HEK293 (cell line): Measurements from ENCODE around the gene ERI3.

Experiments
- CTCF ChIA-PET: fragments of 350-600 bp; formaldehyde crosslinking; extraction: SDS; loops from one replicate; lab custom pipeline; 2021; ENCODE audit warnings: antibody characterized with exemption; lab: Yijun Ruan, JAX
- POLR2A ChIA-PET: fragments of 300-600 bp; formaldehyde crosslinking; extraction: SDS; loops from one replicate; lab custom pipeline; 2020; ENCODE audit warnings: antibody characterized with exemption, inconsistent platforms; lab: Yijun Ruan, JAX
- H3K27ac ChIP-seq: fragments of 200-500 bp; sonication (Bioruptor generic); 2 replicates; pipeline ENCODE4 v1.5.1; 2014; ENCODE audit warnings: low read depth, low read length, control low read depth, inconsistent platforms; ENCODE audit errors: extremely low read depth
- H3K36me3 ChIP-seq, 2 experiments: fragments of 200-500 bp in 1 of 2; sonication (Bioruptor generic) in 1 of 2; 1 replicate in 1 of 2; 2 replicates in 1 of 2; pipeline ENCODE4 v1.5.1; 2014 to 2017; ENCODE audit warnings: inconsistent platforms in 2 of 2, low read length in 2 of 2; ENCODE audit not compliant: control insufficient read depth in 2 of 2, insufficient read depth in 1 of 2
- H3K4me1 ChIP-seq: fragments of 200-500 bp; sonication (Bioruptor generic); 2 replicates; pipeline ENCODE4 v1.5.1; 2014; ENCODE audit warnings: mild to moderate bottlenecking, low read length, inconsistent platforms; ENCODE audit not compliant: control insufficient read depth, insufficient read depth
- H3K4me3 ChIP-seq: 2 replicates; pipeline ENCODE4 v1.5.1; 2011; ENCODE audit warnings: low read depth, mild to moderate bottlenecking, control low read depth, low read length, moderate library complexity
- H3K9me3 ChIP-seq: fragments of 200-500 bp; sonication (Bioruptor generic); 2 replicates; pipeline ENCODE4 v1.5.1; 2014; ENCODE audit warnings: low read depth, low read length, inconsistent platforms; ENCODE audit not compliant: control insufficient read depth, insufficient read depth
- KLF7 ChIP-seq: fragments of 450-650 bp; formaldehyde crosslinking; IDR thresholded peaks from 2 replicates; pipeline ENCODE4 v1.5.1; 2016; ENCODE audit warnings: missing biosample characterization, missing genetic modification characterization, borderline replicate concordance
- PRDM2 ChIP-seq: fragments of 450-650 bp; formaldehyde crosslinking; IDR thresholded peaks from 2 replicates; pipeline ENCODE4 v1.5.1; 2016; ENCODE audit warnings: missing biosample characterization, missing genetic modification characterization, borderline replicate concordance
- ZBTB21 ChIP-seq: fragments of 450-650 bp; formaldehyde crosslinking; IDR thresholded peaks from 2 replicates; pipeline ENCODE4 v1.5.1; 2017; ENCODE audit warnings: missing biosample characterization, missing genetic modification characterization
- ZBTB8A ChIP-seq: fragments of 450-650 bp; formaldehyde crosslinking; IDR thresholded peaks from 2 replicates; pipeline ENCODE4 v1.5.1; 2016; ENCODE audit warnings: missing biosample characterization, missing genetic modification characterization
- ZFHX2 ChIP-seq: fragments of 450-650 bp; formaldehyde crosslinking; conservative IDR thresholded peaks from 2 replicates; pipeline ENCODE4 v1.5.1; 2016; ENCODE audit warnings: missing biosample characterization, missing genetic modification characterization
- ZNF133 ChIP-seq: fragments of 450-650 bp; formaldehyde crosslinking; IDR thresholded peaks from 2 replicates; pipeline ENCODE4 v1.5.1; 2016; ENCODE audit warnings: missing biosample characterization, missing genetic modification characterization
- ZNF324 ChIP-seq: fragments of 450-650 bp; formaldehyde crosslinking; IDR thresholded peaks from 2 replicates; pipeline ENCODE4 v1.5.1; 2016; ENCODE audit warnings: missing biosample characterization, missing genetic modification characterization
- ZNF362 ChIP-seq: fragments of 450-650 bp; formaldehyde crosslinking; IDR thresholded peaks from 2 replicates; pipeline ENCODE4 v1.5.1; 2016; ENCODE audit warnings: missing biosample characterization, missing genetic modification characterization
- ZNF391 ChIP-seq: fragments of 450-650 bp; formaldehyde crosslinking; IDR thresholded peaks from 2 replicates; pipeline ENCODE4 v1.5.1; 2016; ENCODE audit warnings: low read depth, missing biosample characterization, missing genetic modification characterization, borderline replicate concordance
- ZNF404 ChIP-seq: fragments of 450-650 bp; formaldehyde crosslinking; IDR thresholded peaks from 2 replicates; pipeline ENCODE4 v1.5.1; 2017; ENCODE audit warnings: missing biosample characterization, missing genetic modification characterization
- ZNF610 ChIP-seq: fragments of 450-650 bp; formaldehyde crosslinking; IDR thresholded peaks from 2 replicates; pipeline ENCODE4 v1.5.1; 2016; ENCODE audit warnings: missing biosample characterization, missing genetic modification characterization, borderline replicate concordance
- ZNF626 ChIP-seq: fragments of 450-650 bp; sonication (Bioruptor Pico); formaldehyde crosslinking; IDR thresholded peaks from 2 replicates; pipeline ENCODE4 v1.5.1; 2018; ENCODE audit warnings: missing biosample characterization, missing genetic modification characterization, inconsistent platforms
- ZNF629 ChIP-seq: fragments of 450-650 bp; formaldehyde crosslinking; IDR thresholded peaks from 2 replicates; pipeline ENCODE4 v1.5.1; 2017; ENCODE audit warnings: missing biosample characterization, missing genetic modification characterization
- ZNF654 ChIP-seq: fragments of 450-650 bp; formaldehyde crosslinking; IDR thresholded peaks from 2 replicates; pipeline ENCODE4 v1.5.1; 2016; ENCODE audit warnings: low read depth, missing biosample characterization, missing genetic modification characterization
- ZNF664 ChIP-seq: fragments of 450-650 bp; formaldehyde crosslinking; IDR thresholded peaks from 2 replicates; pipeline ENCODE4 v1.5.1; 2016; ENCODE audit warnings: missing biosample characterization, missing genetic modification characterization
- ZNF776 ChIP-seq: fragments of 450-650 bp; formaldehyde crosslinking; IDR thresholded peaks from 2 replicates; pipeline ENCODE4 v1.5.0; 2017; ENCODE audit warnings: missing biosample characterization, missing genetic modification characterization, borderline replicate concordance
- TF ChIP-seq, protein P1 (sequence below): fragments of 450-650 bp; formaldehyde crosslinking; IDR thresholded peaks from 2 replicates; pipeline ENCODE4 v1.5.1; 2017; ENCODE audit warnings: missing biosample characterization, mild to moderate bottlenecking, missing genetic modification characterization, moderate library complexity
- TF ChIP-seq, protein P2 (sequence below): fragments of 450-650 bp; formaldehyde crosslinking; IDR thresholded peaks from 2 replicates; pipeline ENCODE4 v1.5.1; 2017; ENCODE audit warnings: missing biosample characterization, missing genetic modification characterization
- TF ChIP-seq, protein P3 (sequence below): fragments of 450-650 bp; formaldehyde crosslinking; IDR thresholded peaks from 2 replicates; pipeline ENCODE4 v1.5.1; 2016; ENCODE audit warnings: missing biosample characterization, missing genetic modification characterization

ERI3 gene

GRCh38 chr1:44289530-44289929 lies 65.5 kb downstream of the ERI3 start:
- TF ChIP-seq ZNF610 (tag by site-specific recombination) (no peak), PRDM2 (no peak), ZBTB8A (tag by site-specific recombination) (0 out of 2 replicates have a peak, but pooled peaks have one; percentile 17), ZNF324 (no peak), ZFHX2 (no peak), ZNF629 (no peak), ZNF626 (no peak), ZNF391 (tag by site-specific recombination) (no peak), ZBTB21 (tag by site-specific recombination) (no peak), ZNF776 (no peak), ZNF654 (no peak), ZNF133 (no peak), KLF7 (tag by site-specific recombination) (no peak), ZNF404 (tag by site-specific recombination) (no peak), ZNF362 (tag by site-specific recombination) (no peak), ZNF664 (no peak)
- TF ChIP-seq, protein P1, sequence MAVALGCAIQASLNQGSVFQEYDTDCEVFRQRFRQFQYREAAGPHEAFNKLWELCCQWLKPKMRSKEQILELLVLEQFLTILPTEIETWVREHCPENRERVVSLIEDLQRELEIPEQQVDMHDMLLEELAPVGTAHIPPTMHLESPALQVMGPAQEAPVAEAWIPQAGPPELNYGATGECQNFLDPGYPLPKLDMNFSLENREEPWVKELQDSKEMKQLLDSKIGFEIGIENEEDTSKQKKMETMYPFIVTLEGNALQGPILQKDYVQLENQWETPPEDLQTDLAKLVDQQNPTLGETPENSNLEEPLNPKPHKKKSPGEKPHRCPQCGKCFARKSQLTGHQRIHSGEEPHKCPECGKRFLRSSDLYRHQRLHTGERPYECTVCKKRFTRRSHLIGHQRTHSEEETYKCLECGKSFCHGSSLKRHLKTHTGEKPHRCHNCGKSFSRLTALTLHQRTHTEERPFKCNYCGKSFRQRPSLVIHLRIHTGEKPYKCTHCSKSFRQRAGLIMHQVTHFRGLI (tag by site-specific recombination): peak; percentile 99
- TF ChIP-seq, protein P2, sequence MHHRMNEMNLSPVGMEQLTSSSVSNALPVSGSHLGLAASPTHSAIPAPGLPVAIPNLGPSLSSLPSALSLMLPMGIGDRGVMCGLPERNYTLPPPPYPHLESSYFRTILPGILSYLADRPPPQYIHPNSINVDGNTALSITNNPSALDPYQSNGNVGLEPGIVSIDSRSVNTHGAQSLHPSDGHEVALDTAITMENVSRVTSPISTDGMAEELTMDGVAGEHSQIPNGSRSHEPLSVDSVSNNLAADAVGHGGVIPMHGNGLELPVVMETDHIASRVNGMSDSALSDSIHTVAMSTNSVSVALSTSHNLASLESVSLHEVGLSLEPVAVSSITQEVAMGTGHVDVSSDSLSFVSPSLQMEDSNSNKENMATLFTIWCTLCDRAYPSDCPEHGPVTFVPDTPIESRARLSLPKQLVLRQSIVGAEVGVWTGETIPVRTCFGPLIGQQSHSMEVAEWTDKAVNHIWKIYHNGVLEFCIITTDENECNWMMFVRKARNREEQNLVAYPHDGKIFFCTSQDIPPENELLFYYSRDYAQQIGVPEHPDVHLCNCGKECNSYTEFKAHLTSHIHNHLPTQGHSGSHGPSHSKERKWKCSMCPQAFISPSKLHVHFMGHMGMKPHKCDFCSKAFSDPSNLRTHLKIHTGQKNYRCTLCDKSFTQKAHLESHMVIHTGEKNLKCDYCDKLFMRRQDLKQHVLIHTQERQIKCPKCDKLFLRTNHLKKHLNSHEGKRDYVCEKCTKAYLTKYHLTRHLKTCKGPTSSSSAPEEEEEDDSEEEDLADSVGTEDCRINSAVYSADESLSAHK (tag by site-specific recombination): no peak
- TF ChIP-seq, protein P3, sequence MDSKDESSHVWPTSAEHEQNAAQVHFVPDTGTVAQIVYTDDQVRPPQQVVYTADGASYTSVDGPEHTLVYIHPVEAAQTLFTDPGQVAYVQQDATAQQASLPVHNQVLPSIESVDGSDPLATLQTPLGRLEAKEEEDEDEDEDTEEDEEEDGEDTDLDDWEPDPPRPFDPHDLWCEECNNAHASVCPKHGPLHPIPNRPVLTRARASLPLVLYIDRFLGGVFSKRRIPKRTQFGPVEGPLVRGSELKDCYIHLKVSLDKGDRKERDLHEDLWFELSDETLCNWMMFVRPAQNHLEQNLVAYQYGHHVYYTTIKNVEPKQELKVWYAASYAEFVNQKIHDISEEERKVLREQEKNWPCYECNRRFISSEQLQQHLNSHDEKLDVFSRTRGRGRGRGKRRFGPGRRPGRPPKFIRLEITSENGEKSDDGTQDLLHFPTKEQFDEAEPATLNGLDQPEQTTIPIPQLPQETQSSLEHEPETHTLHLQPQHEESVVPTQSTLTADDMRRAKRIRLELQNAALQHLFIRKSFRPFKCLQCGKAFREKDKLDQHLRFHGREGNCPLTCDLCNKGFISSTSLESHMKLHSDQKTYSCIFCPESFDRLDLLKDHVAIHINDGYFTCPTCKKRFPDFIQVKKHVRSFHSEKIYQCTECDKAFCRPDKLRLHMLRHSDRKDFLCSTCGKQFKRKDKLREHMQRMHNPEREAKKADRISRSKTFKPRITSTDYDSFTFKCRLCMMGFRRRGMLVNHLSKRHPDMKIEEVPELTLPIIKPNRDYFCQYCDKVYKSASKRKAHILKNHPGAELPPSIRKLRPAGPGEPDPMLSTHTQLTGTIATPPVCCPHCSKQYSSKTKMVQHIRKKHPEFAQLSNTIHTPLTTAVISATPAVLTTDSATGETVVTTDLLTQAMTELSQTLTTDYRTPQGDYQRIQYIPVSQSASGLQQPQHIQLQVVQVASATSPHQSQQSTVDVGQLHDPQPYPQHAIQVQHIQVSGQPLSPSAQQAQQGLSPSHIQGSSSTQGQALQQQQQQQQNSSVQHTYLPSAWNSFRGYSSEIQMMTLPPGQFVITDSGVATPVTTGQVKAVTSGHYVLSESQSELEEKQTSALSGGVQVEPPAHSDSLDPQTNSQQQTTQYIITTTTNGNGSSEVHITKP: peak; percentile 74; the same call in 1 of the 2 replicates
- H3K4me3 ChIP-seq: no peak overlapping the region
- CTCF ChIA-PET: interaction anchor here (0.6 kb wide), 2 partner anchors 110 to 306 kb away, joined by 3 read pairs; no protein-coding TSS in a partner anchor
- POLR2A ChIA-PET: no interaction called here
- no peaks in the 10 kb centered on the region for H3K4me1 ChIP-seq
- no peaks in the 10 kb centered on the region for H3K9me3 ChIP-seq
- peaks cover 0 to 99% of the 10 kb centered on the region in 2 experiments; a peak in 1 of 3 replicates for H3K36me3 ChIP-seq
- H3K27ac ChIP-seq: no peak overlapping the region
